Nephron progenitor cell (in vitro differentiated cells): Measurements from ENCODE around the gene MIS12.

ENCODE experiments used
- DNase-seq: peaks from one replicate; pipeline ENCODE4 v3.0.0; 2021
- H3K27ac Mint-ChIP-seq: 2 replicates; pipeline ENCODE4 v1.8.0; 2021; ENCODE audit warnings: mild to moderate bottlenecking, moderate library complexity, mixed read lengths
- H3K27me3 Mint-ChIP-seq: 2 replicates; pipeline ENCODE4 v1.8.0; 2021; ENCODE audit warnings: mild to moderate bottlenecking, low read depth, mixed read lengths; ENCODE audit not compliant: poor library complexity
- H3K36me3 Mint-ChIP-seq: 2 replicates; pipeline ENCODE4 v1.8.0; 2021; ENCODE audit warnings: low read depth, mixed read lengths
- H3K4me1 Mint-ChIP-seq: 2 replicates; pipeline ENCODE4 v1.8.0; 2021; ENCODE audit warnings: mixed read lengths
- H3K4me3 Mint-ChIP-seq: 2 replicates; pipeline ENCODE4 v1.8.0; 2021; ENCODE audit warnings: mild to moderate bottlenecking, moderate library complexity, mixed read lengths
- H3K9me3 Mint-ChIP-seq: 2 replicates; pipeline ENCODE4 v1.8.0; 2021; ENCODE audit warnings: mild to moderate bottlenecking, moderate library complexity, mixed read lengths
- TF ChIP-seq, protein P1 (sequence below): fragments of 200-600 bp; sonication (generic); IDR thresholded peaks from 2 replicates; pipeline ENCODE4 v1.5.0; 2021; ENCODE audit warnings: antibody characterized with exemption

The MIS12 gene

DNA sequence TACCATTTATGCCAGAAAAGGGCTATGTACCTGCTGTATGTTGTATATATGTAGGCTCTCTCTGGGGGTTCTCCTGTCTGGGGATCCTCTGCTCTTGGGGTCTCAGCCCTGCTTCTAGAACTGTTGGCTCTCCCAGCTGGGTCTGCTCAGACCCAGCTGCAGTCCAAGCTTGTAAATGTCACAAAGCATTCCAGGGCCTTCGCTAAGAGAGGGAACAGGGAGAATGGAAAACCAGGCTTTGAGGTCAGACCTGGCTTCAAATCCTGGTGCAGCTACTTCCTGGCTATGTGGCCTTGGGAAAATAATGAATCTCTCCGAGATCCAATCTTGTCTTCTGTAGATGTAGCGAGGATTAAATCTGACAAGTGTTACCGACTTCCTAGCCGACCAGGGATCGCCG, 54.0 kb downstream of the MIS12 start:
- no peak for DNase-seq
- Mint-ChIP-seq H3K27me3 (peaks cover 19% of the 10 kb centered on the region), H3K27ac (no peak overlapping the region), H3K4me3 (no peak overlapping the region), H3K9me3 (no peaks in the 10 kb centered on the region), H3K4me1 (peaks cover 35% of the 10 kb centered on the region), H3K36me3 (no peaks in the 10 kb centered on the region)
- TF ChIP-seq, protein P1, sequence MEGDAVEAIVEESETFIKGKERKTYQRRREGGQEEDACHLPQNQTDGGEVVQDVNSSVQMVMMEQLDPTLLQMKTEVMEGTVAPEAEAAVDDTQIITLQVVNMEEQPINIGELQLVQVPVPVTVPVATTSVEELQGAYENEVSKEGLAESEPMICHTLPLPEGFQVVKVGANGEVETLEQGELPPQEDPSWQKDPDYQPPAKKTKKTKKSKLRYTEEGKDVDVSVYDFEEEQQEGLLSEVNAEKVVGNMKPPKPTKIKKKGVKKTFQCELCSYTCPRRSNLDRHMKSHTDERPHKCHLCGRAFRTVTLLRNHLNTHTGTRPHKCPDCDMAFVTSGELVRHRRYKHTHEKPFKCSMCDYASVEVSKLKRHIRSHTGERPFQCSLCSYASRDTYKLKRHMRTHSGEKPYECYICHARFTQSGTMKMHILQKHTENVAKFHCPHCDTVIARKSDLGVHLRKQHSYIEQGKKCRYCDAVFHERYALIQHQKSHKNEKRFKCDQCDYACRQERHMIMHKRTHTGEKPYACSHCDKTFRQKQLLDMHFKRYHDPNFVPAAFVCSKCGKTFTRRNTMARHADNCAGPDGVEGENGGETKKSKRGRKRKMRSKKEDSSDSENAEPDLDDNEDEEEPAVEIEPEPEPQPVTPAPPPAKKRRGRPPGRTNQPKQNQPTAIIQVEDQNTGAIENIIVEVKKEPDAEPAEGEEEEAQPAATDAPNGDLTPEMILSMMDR, result no peak
